HS-5 (cell line): ENCODE results near the gene PANX3.
A peak's percentile ranks its signal among the peaks of the same experiment; 100 is the strongest.

Experiments
- DNase-seq: peaks from one replicate; pipeline ENCODE4 v3.0.0-alpha.2; 2012; ENCODE audit warnings: low read depth

PANX3 gene

GRCh38 chr11:124618863-124619262 is 7.6 kb downstream of the PANX3 start:
- no peak for DNase-seq

GRCh38 chr11:124622531-124623451 is 11.6 kb downstream of the PANX3 start, which contains the start of gene TBRG1:
TBRG1 (plus strand) TSS chr11:124622864; CDS start chr11:124623084, 220 bp downstream.
- no peak for DNase-seq

- no peak for DNase-seq
Observed at GRCh38 chr11:124623861-124624525, 12.8 kb downstream of the PANX3 start.

- DNase-seq, result no peak
Observed at GRCh38 chr11:124625504-124626168, 14.4 kb downstream of the PANX3 start.

- no peak for DNase-seq
Observed at GRCh38 chr11:124627546-124627945, 16.3 kb downstream of the PANX3 start.

- DNase-seq, result no peak
Observed at GRCh38 chr11:124629961-124630360, 18.7 kb downstream of the PANX3 start.

- no peak for DNase-seq
Observed at GRCh38 chr11:124633355-124633754, 22.1 kb downstream of the PANX3 start.

- DNase-seq, result no peak
Observed at GRCh38 chr11:124635932-124636331, 24.7 kb downstream of the PANX3 start.

GRCh38 chr11:124638500-124638899 is 27.3 kb downstream of the PANX3 start:
- no peak for DNase-seq

GRCh38 chr11:124639186-124639585 is 28.0 kb downstream of the PANX3 start:
- DNase-seq, result no peak

GRCh38 chr11:124640666-124641065 is 29.4 kb downstream of the PANX3 start:
- no peak for DNase-seq

GRCh38 chr11:124642628-124643027 is 31.4 kb downstream of the PANX3 start:
- DNase-seq, result no peak

- no peak for DNase-seq
Observed at GRCh38 chr11:124643042-124643604, 31.9 kb downstream of the PANX3 start.

GRCh38 chr11:124643605-124644425 is 32.6 kb downstream of the PANX3 start:
- DNase-seq, result peak; percentile 58

- DNase-seq, result peak; percentile 68
Observed at GRCh38 chr11:124644426-124645280, 33.4 kb downstream of the PANX3 start.

GRCh38 chr11:124646148-124646547 is 34.9 kb downstream of the PANX3 start:
- DNase-seq, result no peak

GRCh38 chr11:124648610-124649009 is 37.4 kb downstream of the PANX3 start:
- DNase-seq, result no peak

GRCh38 chr11:124656774-124657630 is 45.8 kb downstream of the PANX3 start:
- no peak for DNase-seq

GRCh38 chr11:124657904-124658303 is 46.7 kb downstream of the PANX3 start:
- DNase-seq, result no peak
